ENCODE measurements around the gene PDZD8.

Gene PDZD8

GRCh38 chr10:117370205-117370604 is 5.0 kb downstream of the PDZD8 start:
- no peak for TF ChIP-seq CTCF (IDR thresholded peaks at IDR 0.05; ENCODE audit: control insufficient read depth, extremely low read depth, insufficient read depth)
- H3K4me3 ChIP-seq (ENCODE audit: low read depth, low read length): no peak overlapping the region
- DNase-seq (ENCODE audit: low read depth): no peak

- DNase-seq (ENCODE audit: low read depth): no peak
Measured at GRCh38 chr10:117367718-117368117, 7.5 kb downstream of the PDZD8 start.

GRCh38 chr10:117366741-117367140 is 8.5 kb downstream of the PDZD8 start:
- no peak for DNase-seq (ENCODE audit: low read depth)
- no peak overlapping the region for H3K4me3 ChIP-seq (ENCODE audit: low read depth, low read length)
- TF ChIP-seq CTCF (IDR thresholded peaks at IDR 0.05; ENCODE audit: control insufficient read depth, extremely low read depth, insufficient read depth): no peak

More at GRCh38 chr10:117367718-117368117, 7.5 kb downstream of the PDZD8 start:
- H3K4me3 ChIP-seq (ENCODE audit: low read depth, low read length): no peak overlapping the region
- no peak for TF ChIP-seq CTCF (IDR thresholded peaks at IDR 0.05; ENCODE audit: control insufficient read depth, extremely low read depth, insufficient read depth)

GRCh38 chr10:117365612-117366011 is 9.6 kb downstream of the PDZD8 start:
- no peak for DNase-seq (ENCODE audit: low read depth)
- H3K4me3 ChIP-seq (ENCODE audit: low read depth, low read length): no peak overlapping the region
- TF ChIP-seq CTCF (IDR thresholded peaks at IDR 0.05; ENCODE audit: control insufficient read depth, extremely low read depth, insufficient read depth): no peak

GRCh38 chr10:117364110-117364960 is 10.9 kb downstream of the PDZD8 start:
- no peak for TF ChIP-seq CTCF (IDR thresholded peaks at IDR 0.05; ENCODE audit: control insufficient read depth, extremely low read depth, insufficient read depth)
- no peak overlapping the region for H3K4me3 ChIP-seq (ENCODE audit: low read depth, low read length)
- DNase-seq (ENCODE audit: low read depth): no peak

GRCh38 chr10:117363028-117363427 is 12.2 kb downstream of the PDZD8 start:
- no peak for TF ChIP-seq CTCF (IDR thresholded peaks at IDR 0.05; ENCODE audit: control insufficient read depth, extremely low read depth, insufficient read depth)
- DNase-seq (ENCODE audit: low read depth): no peak
- H3K4me3 ChIP-seq (ENCODE audit: low read depth, low read length): no peak overlapping the region

- no peak overlapping the region for H3K4me3 ChIP-seq (ENCODE audit: low read depth, low read length)
- TF ChIP-seq CTCF (IDR thresholded peaks at IDR 0.05; ENCODE audit: control insufficient read depth, extremely low read depth, insufficient read depth): no peak
Measured at GRCh38 chr10:117362313-117362712, 12.9 kb downstream of the PDZD8 start.

More at GRCh38 chr10:117362313-117362712, 12.9 kb downstream of the PDZD8 start:
- no peak for DNase-seq (ENCODE audit: low read depth)
